Liver (tissue), 3 donors: ENCODE measurements around the gene KDM2A.

ENCODE experiments used
- ATF3 ChIP-seq: IDR thresholded peaks from 2 replicates; pipeline ENCODE4 v1.6.1; 2016; ENCODE audit warnings: antibody characterized with exemption
- CTCF ChIP-seq: fragments of 150-350 bp; IDR thresholded peaks from 2 replicates; pipeline ENCODE4 v1.5.1; 2017; ENCODE audit warnings: improper control_type of control experiment, low read depth, low read length; ENCODE audit not compliant: missing input control
- GABPA ChIP-seq, 2 donors: IDR thresholded peaks in 1 of 2; conservative IDR thresholded peaks in 1 of 2; 2 replicates each; pipeline ENCODE4 v1.6.1; 2016; ENCODE audit warnings: antibody characterized with exemption in 2 of 2, mild to moderate bottlenecking in 1 of 2, moderate library complexity in 1 of 2
- HNF4G ChIP-seq: IDR thresholded peaks from 2 replicates; pipeline ENCODE4 v1.6.1; 2016; ENCODE audit warnings: antibody characterized with exemption
- JUND ChIP-seq, 2 donors: IDR thresholded peaks; 2 replicates each; pipeline ENCODE4 v1.6.1; 2016; ENCODE audit warnings: antibody characterized with exemption in 2 of 2
- REST ChIP-seq: IDR thresholded peaks from 2 replicates; pipeline ENCODE4 v1.6.1; 2016; ENCODE audit warnings: antibody characterized with exemption, mild to moderate bottlenecking
- TAF1 ChIP-seq: conservative IDR thresholded peaks from 2 replicates; pipeline ENCODE4 v1.6.1; 2016; ENCODE audit warnings: antibody characterized with exemption, mild to moderate bottlenecking
- YY1 ChIP-seq: IDR thresholded peaks from 2 replicates; pipeline ENCODE4 v1.6.1; 2016; ENCODE audit warnings: antibody characterized with exemption, mild to moderate bottlenecking
- TF ChIP-seq, protein P1 (sequence below): IDR thresholded peaks from 2 replicates; pipeline ENCODE4 v1.6.1; 2016; ENCODE audit warnings: antibody characterized with exemption
- donor health status: healthy.
- donor health status: healthy.

- TF ChIP-seq GABPA (IDR thresholded peaks at IDR 0.05 in 1 of 2, conservative IDR thresholded peaks at IDR 0.05 in 1 of 2) (no peak), JUND (IDR thresholded peaks at IDR 0.05) (no peak), REST (no peak), CTCF (no peak), YY1 (no peak), TAF1 (no peak), ATF3 (no peak), HNF4G (no peak)
- TF ChIP-seq, protein P1, sequence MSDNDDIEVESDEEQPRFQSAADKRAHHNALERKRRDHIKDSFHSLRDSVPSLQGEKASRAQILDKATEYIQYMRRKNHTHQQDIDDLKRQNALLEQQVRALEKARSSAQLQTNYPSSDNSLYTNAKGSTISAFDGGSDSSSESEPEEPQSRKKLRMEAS, result no peak
These were observed 1.9 kb upstream of the KDM2A start for GRCh38 chr11:67117176-67117575.
